Ovary (tissue), 3 donors: ENCODE results near the gene OLA1.

Source experiments
- CTCF ChIP-seq, 3 donors: fragments of 450-650 bp in 2 of 3; fragments of 200-600 bp in 1 of 3; IDR thresholded peaks; one replicate each; pipeline versions ENCODE4 v1.5.1 to v1.8.0; 2016 to 2022; ENCODE audit warnings: antibody characterized with exemption in 3 of 3, mild to moderate bottlenecking in 1 of 3
- EP300 ChIP-seq: sonication (generic); formaldehyde crosslinking; IDR thresholded peaks from one replicate; pipeline ENCODE4 v1.6.1; 2017; ENCODE audit warnings: antibody characterized with exemption
- POLR2A ChIP-seq: fragments of 450-650 bp; IDR thresholded peaks from one replicate; pipeline ENCODE4 v1.6.1; 2017; ENCODE audit warnings: antibody characterized with exemption, mild to moderate bottlenecking, moderate library complexity
- donor health status: DM: no; HTN: no; CAD: no.

- no peak for TF ChIP-seq CTCF (IDR thresholded peaks at IDR 0.05)
- TF ChIP-seq POLR2A = no peak
- no peak for TF ChIP-seq EP300
Observed at GRCh38 chr2:174218773-174219172, 29.6 kb downstream of the OLA1 start.
